Erythroblast (primary cell): ENCODE results near the gene ADCY7.

ENCODE experiments used
- GATA1 ChIP-seq: IDR thresholded peaks from 2 replicates; pipeline ENCODE4 v1.6.1; 2011; ENCODE audit warnings: low read depth, mild to moderate bottlenecking, control low read depth, low read length, moderate library complexity
- POLR2A ChIP-seq: IDR thresholded peaks from 2 replicates; pipeline ENCODE4 v1.6.1; 2011; ENCODE audit warnings: mild to moderate bottlenecking, low read length

- TF ChIP-seq POLR2A (no peak), GATA1 (no peak)
These were observed 16.7 kb downstream of the ADCY7 start for GRCh38 chr16:50282955-50283631.
